ENCODE data around the gene DEPDC4. TPM values are rescaled to one million over a fixed set of nuclear protein-coding genes. Genes with fewer than 3 reads are reported as not detected.

The DEPDC4 gene
- total RNA-seq, 1 donor from 2014 or later: 0.82 TPM

GRCh38 chr12:100279607-100280244 is 12.8 kb upstream of the DEPDC4 start:
- TF ChIP-seq, protein P1, sequence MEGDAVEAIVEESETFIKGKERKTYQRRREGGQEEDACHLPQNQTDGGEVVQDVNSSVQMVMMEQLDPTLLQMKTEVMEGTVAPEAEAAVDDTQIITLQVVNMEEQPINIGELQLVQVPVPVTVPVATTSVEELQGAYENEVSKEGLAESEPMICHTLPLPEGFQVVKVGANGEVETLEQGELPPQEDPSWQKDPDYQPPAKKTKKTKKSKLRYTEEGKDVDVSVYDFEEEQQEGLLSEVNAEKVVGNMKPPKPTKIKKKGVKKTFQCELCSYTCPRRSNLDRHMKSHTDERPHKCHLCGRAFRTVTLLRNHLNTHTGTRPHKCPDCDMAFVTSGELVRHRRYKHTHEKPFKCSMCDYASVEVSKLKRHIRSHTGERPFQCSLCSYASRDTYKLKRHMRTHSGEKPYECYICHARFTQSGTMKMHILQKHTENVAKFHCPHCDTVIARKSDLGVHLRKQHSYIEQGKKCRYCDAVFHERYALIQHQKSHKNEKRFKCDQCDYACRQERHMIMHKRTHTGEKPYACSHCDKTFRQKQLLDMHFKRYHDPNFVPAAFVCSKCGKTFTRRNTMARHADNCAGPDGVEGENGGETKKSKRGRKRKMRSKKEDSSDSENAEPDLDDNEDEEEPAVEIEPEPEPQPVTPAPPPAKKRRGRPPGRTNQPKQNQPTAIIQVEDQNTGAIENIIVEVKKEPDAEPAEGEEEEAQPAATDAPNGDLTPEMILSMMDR (IDR thresholded peaks at IDR 0.05; ENCODE audit: unreplicated experiment): no peak
- Mint-ChIP-seq H3K4me1 (ENCODE audit: unreplicated experiment) (peaks cover 2% of the 10 kb centered on the region), H3K27ac (ENCODE audit: unreplicated experiment) (no peak overlapping the region), H3K36me3 (ENCODE audit: low read depth, unreplicated experiment) (peaks cover 6% of the 10 kb centered on the region), H3K27me3 (ENCODE audit: unreplicated experiment) (no peaks in the 10 kb centered on the region), H3K9me3 (ENCODE audit: unreplicated experiment) (no peaks in the 10 kb centered on the region), H3K4me3 (ENCODE audit: unreplicated experiment) (no peak overlapping the region)
- no peak for DNase-seq (ENCODE audit: low spot score)

DNA sequence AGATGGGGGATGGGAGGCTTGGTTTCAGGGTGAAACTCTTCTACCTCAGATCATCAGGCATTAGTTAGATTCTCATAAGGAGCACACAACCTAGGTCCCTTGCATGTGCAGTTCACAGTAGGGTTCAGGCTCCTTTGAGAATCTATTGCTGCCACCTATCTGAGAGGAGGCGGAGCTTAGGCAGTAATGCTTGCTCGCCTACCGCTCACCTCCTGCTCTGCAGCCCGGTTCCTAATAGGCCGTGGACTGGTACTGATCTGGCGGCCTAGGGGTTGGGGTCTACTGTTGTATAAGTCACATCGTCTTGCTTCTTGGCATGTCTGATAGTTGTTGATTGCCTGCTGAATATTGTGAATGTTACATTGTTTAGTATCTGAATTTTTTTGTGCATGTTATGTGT is 12.3 kb upstream of the DEPDC4 start:
- H3K27ac Mint-ChIP-seq (ENCODE audit: unreplicated experiment): no peak overlapping the region
- no peaks in the 10 kb centered on the region for H3K27me3 Mint-ChIP-seq (ENCODE audit: unreplicated experiment)
- TF ChIP-seq, protein P1 (IDR thresholded peaks at IDR 0.05; ENCODE audit: unreplicated experiment): no peak
- H3K4me1 Mint-ChIP-seq (ENCODE audit: unreplicated experiment): peaks cover 2% of the 10 kb centered on the region
- H3K4me3 Mint-ChIP-seq (ENCODE audit: unreplicated experiment): no peak overlapping the region
- no peak for DNase-seq (ENCODE audit: low spot score)
- no peaks in the 10 kb centered on the region for H3K9me3 Mint-ChIP-seq (ENCODE audit: unreplicated experiment)
- peaks cover 6% of the 10 kb centered on the region for H3K36me3 Mint-ChIP-seq (ENCODE audit: low read depth, unreplicated experiment)

GRCh38 chr12:100274291-100274690 is 7.4 kb upstream of the DEPDC4 start:
- Mint-ChIP-seq H3K9me3 (ENCODE audit: unreplicated experiment) (no peaks in the 10 kb centered on the region), H3K4me3 (ENCODE audit: unreplicated experiment) (no peak overlapping the region), H3K4me1 (ENCODE audit: unreplicated experiment) (peaks cover 5% of the 10 kb centered on the region), H3K27me3 (ENCODE audit: unreplicated experiment) (no peaks in the 10 kb centered on the region), H3K27ac (ENCODE audit: unreplicated experiment) (no peak overlapping the region), H3K36me3 (ENCODE audit: low read depth, unreplicated experiment) (peaks cover 6% of the 10 kb centered on the region)
- TF ChIP-seq, protein P1 (IDR thresholded peaks at IDR 0.05; ENCODE audit: unreplicated experiment): no peak
- no peak for DNase-seq (ENCODE audit: low spot score)

- DNase-seq (ENCODE audit: low spot score): no peak
- H3K9me3 Mint-ChIP-seq (ENCODE audit: unreplicated experiment): no peaks in the 10 kb centered on the region
- H3K4me3 Mint-ChIP-seq (ENCODE audit: unreplicated experiment): no peak overlapping the region
- no peak overlapping the region for H3K27ac Mint-ChIP-seq (ENCODE audit: unreplicated experiment)
- TF ChIP-seq, protein P1 (IDR thresholded peaks at IDR 0.05; ENCODE audit: unreplicated experiment): no peak
- peaks cover 9% of the 10 kb centered on the region for H3K36me3 Mint-ChIP-seq (ENCODE audit: low read depth, unreplicated experiment)
- H3K27me3 Mint-ChIP-seq (ENCODE audit: unreplicated experiment): peaks cover 3% of the 10 kb centered on the region
- peaks cover 9% of the 10 kb centered on the region for H3K4me1 Mint-ChIP-seq (ENCODE audit: unreplicated experiment)
These were observed 6.9 kb upstream of the DEPDC4 start for GRCh38 chr12:100273782-100274181.

DNA sequence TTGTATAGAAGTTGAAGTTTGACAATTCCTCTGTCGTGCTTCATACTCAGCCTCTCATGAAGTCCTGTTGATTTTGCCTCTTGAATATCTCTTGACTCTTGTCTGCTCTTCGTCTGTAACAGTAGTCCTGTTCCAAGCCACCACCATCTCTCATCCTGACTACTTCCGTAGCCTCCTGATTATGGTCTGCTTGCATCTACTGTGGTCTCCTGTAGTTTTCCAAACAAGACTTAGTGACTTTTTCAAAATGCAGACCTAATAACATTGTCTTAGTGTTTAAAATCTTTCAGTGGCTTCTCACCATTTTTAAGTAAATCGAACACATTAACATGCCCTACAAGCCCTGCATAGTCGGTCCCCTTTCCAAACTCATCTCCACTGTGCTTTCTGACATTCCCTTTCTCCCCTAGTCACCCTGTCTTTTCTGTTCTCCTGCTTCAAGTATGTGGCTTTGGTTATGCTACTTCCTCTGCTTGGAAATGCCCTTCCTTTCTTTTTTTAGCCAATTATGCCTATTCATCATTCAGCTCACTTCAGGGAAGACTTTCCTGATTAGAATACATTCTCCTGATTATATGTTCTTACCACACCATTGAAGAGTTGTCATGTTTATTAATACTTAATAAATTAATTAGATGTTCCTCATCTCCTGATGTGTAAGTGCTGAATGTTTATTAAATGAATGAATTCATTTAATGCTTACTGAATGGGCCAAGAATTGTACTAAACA is 2.1 kb upstream of the DEPDC4 start:
- Mint-ChIP-seq H3K4me1 (ENCODE audit: unreplicated experiment) (peaks cover 14% of the 10 kb centered on the region), H3K9me3 (ENCODE audit: unreplicated experiment) (no peaks in the 10 kb centered on the region), H3K4me3 (ENCODE audit: unreplicated experiment) (peak overlapping the region; percentile 88), H3K27ac (ENCODE audit: unreplicated experiment) (peak overlapping the region; percentile 70), H3K36me3 (ENCODE audit: low read depth, unreplicated experiment) (peaks cover 3% of the 10 kb centered on the region), H3K27me3 (ENCODE audit: unreplicated experiment) (peaks cover 7% of the 10 kb centered on the region)
- TF ChIP-seq, protein P1 (IDR thresholded peaks at IDR 0.05; ENCODE audit: unreplicated experiment): no peak
- no peak for DNase-seq (ENCODE audit: low spot score)

Measured in endothelial cell (in vitro differentiated cells).